H9 (cell line): ENCODE data around the gene CHN2. TPM values are rescaled to one million over a fixed set of nuclear protein-coding genes. Genes with fewer than 3 reads are reported as not detected.

Experiments used
- DNase-seq: peaks from one replicate; pipeline ENCODE4 v3.0.0-alpha.2; 2017
- H2AFZ ChIP-seq: one replicate; pipeline ENCODE4 v1.6.1; 2013; ENCODE audit warnings: mild to moderate bottlenecking, low read length, control low read depth, moderate library complexity
- H2AK5ac ChIP-seq: 2 replicates; pipeline ENCODE4 v1.6.1; 2013; ENCODE audit warnings: low read length, control low read depth, mixed read lengths; ENCODE audit not compliant: insufficient read length
- H2BK120ac ChIP-seq: one replicate; pipeline ENCODE4 v1.6.1; 2013; ENCODE audit warnings: low read depth, mild to moderate bottlenecking, low read length, control low read depth, inconsistent platforms; ENCODE audit not compliant: poor library complexity, severe bottlenecking
- H2BK12ac ChIP-seq: 2 replicates; pipeline ENCODE4 v1.6.1; 2013; ENCODE audit warnings: low read length, control low read depth, mixed read lengths, low read depth; ENCODE audit not compliant: insufficient read length
- H2BK15ac ChIP-seq: 2 replicates; pipeline ENCODE4 v1.6.1; 2013; ENCODE audit warnings: low read depth, low read length, control low read depth
- H2BK20ac ChIP-seq: one replicate; pipeline ENCODE4 v1.6.1; 2013; ENCODE audit warnings: low read depth, mild to moderate bottlenecking, low read length, control low read depth, inconsistent platforms; ENCODE audit not compliant: poor library complexity, severe bottlenecking
- H2BK5ac ChIP-seq: 2 replicates; pipeline ENCODE4 v1.6.1; 2013; ENCODE audit warnings: low read length, control low read depth, mixed read lengths; ENCODE audit not compliant: insufficient read length
- H3K14ac ChIP-seq: 2 replicates; pipeline ENCODE4 v1.6.1; 2013; ENCODE audit warnings: low read length, control low read depth; ENCODE audit not compliant: insufficient read depth
- H3K18ac ChIP-seq: 2 replicates; pipeline ENCODE4 v1.6.1; 2013; ENCODE audit warnings: low read depth, mild to moderate bottlenecking, mixed read lengths, low read length, control low read depth; ENCODE audit not compliant: insufficient read length
- H3K23ac ChIP-seq: 2 replicates; pipeline ENCODE4 v1.6.1; 2013; ENCODE audit warnings: low read length, control low read depth, mixed read lengths, low read depth; ENCODE audit not compliant: insufficient read length
- H3K23me2 ChIP-seq: 2 replicates; pipeline ENCODE4 v1.6.1; 2013; ENCODE audit warnings: low read depth, mild to moderate bottlenecking, mixed read lengths, low read length, control low read depth; ENCODE audit not compliant: insufficient read length, poor library complexity, severe bottlenecking
- H3K27ac ChIP-seq: 2 replicates; pipeline ENCODE4 v1.5.1; 2013; ENCODE audit warnings: low read length, control low read depth, mixed read lengths, low read depth; ENCODE audit not compliant: insufficient read length
- H3K27me3 ChIP-seq: 2 replicates; pipeline ENCODE4 v1.6.1; 2013; ENCODE audit warnings: low read length, control low read depth, inconsistent platforms; ENCODE audit not compliant: insufficient read depth
- H3K4ac ChIP-seq: 2 replicates; pipeline ENCODE4 v1.6.1; 2013; ENCODE audit warnings: low read depth, mild to moderate bottlenecking, control low read depth, inconsistent platforms, low read length, moderate library complexity
- H3K4me1 ChIP-seq: 2 replicates; pipeline ENCODE4 v1.6.1; 2013; ENCODE audit warnings: low read length, control low read depth, inconsistent platforms; ENCODE audit not compliant: insufficient read depth
- H3K4me2 ChIP-seq: 2 replicates; pipeline ENCODE4 v1.6.1; 2013; ENCODE audit warnings: low read length, control low read depth, mixed read lengths; ENCODE audit not compliant: insufficient read length, insufficient read depth
- H3K56ac ChIP-seq: 2 replicates; pipeline ENCODE4 v1.6.1; 2013; ENCODE audit warnings: low read depth, mild to moderate bottlenecking, mixed read lengths, low read length, control low read depth; ENCODE audit not compliant: insufficient read length
- H3K79me1 ChIP-seq: 2 replicates; pipeline ENCODE4 v1.6.1; 2013; ENCODE audit warnings: low read depth, mild to moderate bottlenecking, moderate library complexity, low read length, control low read depth, inconsistent platforms; ENCODE audit not compliant: insufficient read depth, poor library complexity, severe bottlenecking
- H3K79me2 ChIP-seq: 2 replicates; pipeline ENCODE4 v1.6.1; 2013; ENCODE audit warnings: low read length, control low read depth, inconsistent platforms; ENCODE audit not compliant: insufficient read depth
- H3K9ac ChIP-seq: 2 replicates; pipeline ENCODE4 v1.6.1; 2013; ENCODE audit warnings: low read length, control low read depth, mixed read lengths; ENCODE audit not compliant: insufficient read length; ENCODE audit errors: extremely low read depth
- H3K9me3 ChIP-seq: one replicate; pipeline ENCODE4 v1.6.1; 2013; ENCODE audit warnings: low read depth, low read length, inconsistent platforms; ENCODE audit not compliant: control insufficient read depth
- H3T11ph ChIP-seq: one replicate; pipeline ENCODE4 v1.6.1; 2013; ENCODE audit warnings: mild to moderate bottlenecking, low read length, control low read depth, inconsistent platforms
- H4K20me1 ChIP-seq: one replicate; pipeline ENCODE4 v1.6.1; 2013; ENCODE audit not compliant: control insufficient read depth, insufficient read length, insufficient read depth
- H4K5ac ChIP-seq: 2 replicates; pipeline ENCODE4 v1.6.1; 2013; ENCODE audit warnings: low read depth, mild to moderate bottlenecking, mixed read lengths, low read length, control low read depth; ENCODE audit not compliant: insufficient read length
- H4K8ac ChIP-seq: replicated peaks from 2 replicates; pipeline ENCODE4 v1.6.1; 2013; ENCODE audit warnings: low read length, control low read depth, mixed read lengths, low read depth; ENCODE audit not compliant: insufficient read length
- H4K91ac ChIP-seq: 2 replicates; pipeline ENCODE4 v1.6.1; 2013; ENCODE audit warnings: low read depth, mild to moderate bottlenecking, moderate library complexity, mixed read lengths, low read length, control low read depth; ENCODE audit not compliant: insufficient read length
- H3K27ac Mint-ChIP-seq, 3 experiments: 2 replicates in 2 of 3; 3 replicates in 1 of 3; pipeline ENCODE4 v1.8.0; 2020 to 2021; ENCODE audit warnings: mixed read lengths in 3 of 3, mild to moderate bottlenecking in 1 of 3, moderate library complexity in 1 of 3
- H3K27me3 Mint-ChIP-seq: 2 replicates; pipeline ENCODE4 v1.8.0; 2021; ENCODE audit warnings: low read depth, mild to moderate bottlenecking, moderate library complexity, mixed read lengths
- H3K36me3 Mint-ChIP-seq, 3 experiments: 2 replicates in 2 of 3; 3 replicates in 1 of 3; pipeline ENCODE4 v1.8.0; 2020 to 2021; ENCODE audit warnings: low read depth in 3 of 3, mixed read lengths in 3 of 3; ENCODE audit not compliant: insufficient read depth in 1 of 3
- H3K4me1 Mint-ChIP-seq, 2 experiments: 2 replicates each; pipeline ENCODE4 v1.8.0; 2020; ENCODE audit warnings: mixed read lengths in 2 of 2
- H3K4me3 Mint-ChIP-seq, 2 experiments: 2 replicates in 1 of 2; 3 replicates in 1 of 2; pipeline ENCODE4 v1.8.0; 2020 to 2021; ENCODE audit warnings: mild to moderate bottlenecking in 2 of 2, mixed read lengths in 2 of 2, moderate library complexity in 1 of 2
- H3K9me3 Mint-ChIP-seq, 2 experiments: 2 replicates in 1 of 2; 3 replicates in 1 of 2; pipeline ENCODE4 v1.8.0; 2020; ENCODE audit warnings: mild to moderate bottlenecking in 2 of 2, mixed read lengths in 2 of 2, moderate library complexity in 1 of 2
- WGBS: extraction: QIAGEN DNeasy Blood & Tissue Kit; methylation state at CpG from one replicate; pipeline ENCODE4 v1.1.7; 2013; ENCODE audit warnings: missing lambda C conversion rate, low lambda C conversion rate, mixed read lengths; ENCODE audit not compliant: insufficient read length; ENCODE audit errors: extremely low coverage; 5-methylcytosine and 5-hydroxymethylcytosine counted together
- total RNA-seq: library from RNA; stranded (reverse); gene quantifications from 2 replicates; pipeline ENCODE4 v1.2.1, GENCODE V29; 2021
- TF ChIP-seq, protein P1 (sequence below): fragments of 200-600 bp; sonication (generic); conservative IDR thresholded peaks from 3 replicates; pipeline ENCODE4 v1.8.0; 2021; ENCODE audit warnings: antibody characterized with exemption, mild to moderate bottlenecking

The CHN2 gene
- total RNA-seq, 1 experiment from 2014 or later = 3.3 TPM

GRCh38 chr7:29255199-29255878 lies 60.8 kb downstream of the CHN2 start:
- Histone ChIP-seq H3K56ac (no peak overlapping the region), H4K20me1 (no peaks in the 10 kb centered on the region), H2BK120ac (no peak overlapping the region), H2BK5ac (no peak overlapping the region), H3K27me3 (no peaks in the 10 kb centered on the region), H2AFZ (no peak overlapping the region), H3K79me1 (no peaks in the 10 kb centered on the region), H3K4me1 (no peaks in the 10 kb centered on the region), H4K91ac (no peak overlapping the region), H4K8ac (no peak overlapping the region), H3K4ac (no peak overlapping the region), H2BK15ac (no peak overlapping the region), H4K5ac (no peak overlapping the region), H3K4me2 (no peak overlapping the region), H3K27ac (no peak overlapping the region), H3K79me2 (no peaks in the 10 kb centered on the region), H2BK12ac (no peak overlapping the region), H3T11ph (no peak overlapping the region), H2BK20ac (no peak overlapping the region), H3K9ac (no peak overlapping the region), H3K14ac (no peak overlapping the region), H3K23ac (no peak overlapping the region), H3K9me3 (no peaks in the 10 kb centered on the region), H2AK5ac (no peak overlapping the region), H3K18ac (no peak overlapping the region), H3K23me2 (no peaks in the 10 kb centered on the region)
- TF ChIP-seq, protein P1, sequence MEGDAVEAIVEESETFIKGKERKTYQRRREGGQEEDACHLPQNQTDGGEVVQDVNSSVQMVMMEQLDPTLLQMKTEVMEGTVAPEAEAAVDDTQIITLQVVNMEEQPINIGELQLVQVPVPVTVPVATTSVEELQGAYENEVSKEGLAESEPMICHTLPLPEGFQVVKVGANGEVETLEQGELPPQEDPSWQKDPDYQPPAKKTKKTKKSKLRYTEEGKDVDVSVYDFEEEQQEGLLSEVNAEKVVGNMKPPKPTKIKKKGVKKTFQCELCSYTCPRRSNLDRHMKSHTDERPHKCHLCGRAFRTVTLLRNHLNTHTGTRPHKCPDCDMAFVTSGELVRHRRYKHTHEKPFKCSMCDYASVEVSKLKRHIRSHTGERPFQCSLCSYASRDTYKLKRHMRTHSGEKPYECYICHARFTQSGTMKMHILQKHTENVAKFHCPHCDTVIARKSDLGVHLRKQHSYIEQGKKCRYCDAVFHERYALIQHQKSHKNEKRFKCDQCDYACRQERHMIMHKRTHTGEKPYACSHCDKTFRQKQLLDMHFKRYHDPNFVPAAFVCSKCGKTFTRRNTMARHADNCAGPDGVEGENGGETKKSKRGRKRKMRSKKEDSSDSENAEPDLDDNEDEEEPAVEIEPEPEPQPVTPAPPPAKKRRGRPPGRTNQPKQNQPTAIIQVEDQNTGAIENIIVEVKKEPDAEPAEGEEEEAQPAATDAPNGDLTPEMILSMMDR = no peak
- H3K9me3 Mint-ChIP-seq = no peaks in the 10 kb centered on the region; a peak in 1 of 5 replicates
- no peak overlapping the region for H3K4me3 Mint-ChIP-seq
- WGBS = no CpG with 5 or more reads among the region's 6 CpGs
- no peak for DNase-seq
- H3K36me3 Mint-ChIP-seq = no peaks in the 10 kb centered on the region
- H3K27me3 Mint-ChIP-seq = no peaks in the 10 kb centered on the region; the same call in 1 of the 2 replicates
- H3K27ac Mint-ChIP-seq = no peak overlapping the region
- H3K4me1 Mint-ChIP-seq = peaks cover 5% of the 10 kb centered on the region in 2 experiments; a peak in 3 of 4 replicates
